IPS-15b (cell line): ENCODE measurements around the gene IGLL1.
"Not testable (repeated sequence)": the region's sequence is repeated elsewhere in the genome, so short reads cannot be mapped to it uniquely, and the experiment has no call there.

ENCODE experiments used
- H3K27me3 ChIP-seq: one replicate; pipeline ENCODE4 v1.6.1; 2013; ENCODE audit warnings: low read length; ENCODE audit not compliant: control insufficient read depth, insufficient read depth
- H3K36me3 ChIP-seq: one replicate; pipeline ENCODE4 v1.6.1; 2013; ENCODE audit warnings: low read length; ENCODE audit not compliant: control insufficient read depth, insufficient read depth
- H3K4me1 ChIP-seq: one replicate; pipeline ENCODE4 v1.6.1; 2013; ENCODE audit warnings: mild to moderate bottlenecking, low read length; ENCODE audit not compliant: control insufficient read depth, insufficient read depth
- H3K4me3 ChIP-seq: one replicate; pipeline ENCODE4 v1.5.1; 2013; ENCODE audit warnings: low read depth, low read length
- H3K9ac ChIP-seq: one replicate; pipeline ENCODE4 v1.6.1; 2013; ENCODE audit warnings: low read depth, mild to moderate bottlenecking, low read length
- H3K9me3 ChIP-seq: one replicate; pipeline ENCODE4 v1.6.1; 2013; ENCODE audit warnings: mild to moderate bottlenecking, low read length; ENCODE audit not compliant: control insufficient read depth, insufficient read depth

IGLL1 gene

DNA sequence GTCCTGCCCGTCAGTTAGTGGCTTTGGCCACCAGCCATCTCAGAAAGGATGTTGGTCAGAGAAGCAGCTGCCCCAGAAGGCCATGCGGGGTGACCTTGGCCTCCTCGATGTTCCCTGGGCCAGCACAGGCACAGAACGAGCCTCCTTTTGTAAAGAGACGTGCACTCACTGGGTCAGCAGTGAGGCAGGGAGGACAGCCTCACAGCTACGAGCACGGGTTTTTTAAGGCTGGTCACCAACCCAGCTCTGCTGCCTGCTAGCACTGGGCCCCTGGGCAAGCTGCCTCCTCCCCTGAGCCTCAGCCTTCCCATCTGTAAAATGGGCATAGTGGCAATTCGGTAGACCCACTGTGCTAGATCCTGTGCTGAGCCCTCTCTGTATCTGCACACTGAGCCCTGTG is 10.8 kb downstream of the IGLL1 start:
- peaks cover 8% of the 10 kb centered on the region for H3K4me1 ChIP-seq
- H3K9ac ChIP-seq, result no peak overlapping the region
- peaks cover 16% of the 10 kb centered on the region for H3K27me3 ChIP-seq
- H3K9me3 ChIP-seq, result no peaks in the 10 kb centered on the region
- H3K4me3 ChIP-seq, result no peak overlapping the region
- H3K36me3 ChIP-seq, result no peaks in the 10 kb centered on the region

- no peaks in the 10 kb centered on the region for H3K9me3 ChIP-seq
- no peaks in the 10 kb centered on the region for H3K36me3 ChIP-seq
- H3K27me3 ChIP-seq, result peaks cover 20% of the 10 kb centered on the region
- peaks cover 8% of the 10 kb centered on the region for H3K4me1 ChIP-seq
- peak overlapping the region; percentile 79 for H3K4me3 ChIP-seq
- no peak overlapping the region for H3K9ac ChIP-seq
These were observed 13.2 kb downstream of the IGLL1 start for GRCh38 chr22:23566705-23567475.

DNA sequence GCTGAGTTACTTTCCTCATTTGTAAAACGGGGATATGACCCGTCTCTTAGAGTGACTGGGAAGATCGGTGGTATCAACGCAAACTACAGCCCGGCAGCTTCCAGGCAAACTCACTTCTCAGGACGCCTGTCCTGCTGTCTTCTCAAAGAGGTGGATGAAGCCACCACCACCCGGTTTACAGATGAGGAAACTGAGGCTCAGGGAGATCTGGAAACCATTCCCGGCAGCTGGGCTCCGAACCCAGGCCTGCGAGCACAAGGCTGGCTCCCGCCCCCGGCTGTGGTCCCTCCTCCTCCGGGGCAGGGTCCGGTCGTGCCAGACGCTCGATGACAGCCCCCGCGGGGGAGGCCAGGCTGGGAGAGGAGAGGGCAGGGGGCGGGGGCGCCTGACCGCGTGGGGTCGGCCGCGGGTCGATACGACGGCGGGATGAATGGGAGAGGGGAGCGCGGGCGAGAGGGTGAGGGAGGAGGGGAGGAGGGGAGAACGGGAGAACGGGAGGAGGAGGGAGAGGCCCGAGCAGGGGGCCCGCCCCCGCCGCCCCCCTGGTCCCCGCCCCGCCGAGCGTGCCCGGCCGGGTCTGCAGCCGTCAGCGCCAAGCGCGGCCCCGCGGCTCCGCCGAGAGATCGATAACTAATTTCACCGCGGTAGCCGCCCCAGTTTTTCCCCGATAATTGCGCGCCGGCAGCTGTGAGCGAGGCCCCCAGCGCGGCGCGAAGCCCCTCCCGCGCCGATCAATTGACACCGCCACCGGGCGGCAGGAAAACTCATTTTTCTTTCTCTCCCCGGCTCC is 14.0 kb downstream of the IGLL1 start:
- Histone ChIP-seq H3K4me3 (peak overlapping the region; percentile 79), H3K9me3 (no peaks in the 10 kb centered on the region), H3K4me1 (peaks cover 8% of the 10 kb centered on the region), H3K9ac (no peak overlapping the region), H3K27me3 (peaks cover 20% of the 10 kb centered on the region), H3K36me3 (no peaks in the 10 kb centered on the region)

DNA sequence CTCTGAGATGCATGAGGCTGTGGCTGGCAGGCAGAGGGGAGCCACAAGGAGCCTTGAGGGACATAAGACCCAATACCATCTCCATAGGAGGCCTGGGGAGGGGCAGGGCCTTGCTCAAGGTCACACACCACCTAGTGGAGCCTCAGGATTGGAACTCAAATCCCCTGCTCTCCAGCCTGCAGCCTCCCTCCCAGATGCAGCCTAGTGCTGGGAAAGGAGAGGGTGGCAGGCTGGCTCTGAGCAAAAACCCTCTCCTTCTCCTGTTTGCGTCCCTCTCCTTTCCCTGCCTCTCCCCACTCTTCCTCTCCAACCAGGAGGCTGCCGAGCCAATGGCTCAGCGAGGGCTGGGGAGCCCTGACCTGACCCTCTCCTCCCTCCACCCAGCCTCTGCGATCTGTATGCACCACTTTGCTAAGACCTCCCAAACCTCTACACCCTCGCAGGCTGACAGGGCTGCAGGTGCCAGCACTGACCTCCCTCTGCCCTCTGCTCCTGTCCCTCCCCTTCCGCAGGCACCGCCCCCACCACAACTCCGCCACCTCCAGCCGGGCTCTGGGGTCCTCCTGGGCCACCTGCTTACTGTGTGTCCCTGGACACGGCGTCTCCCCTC is 14.7 kb downstream of the IGLL1 start:
- Histone ChIP-seq H3K36me3 (no peaks in the 10 kb centered on the region), H3K9me3 (no peaks in the 10 kb centered on the region), H3K9ac (no peak overlapping the region), H3K4me1 (peaks cover 8% of the 10 kb centered on the region), H3K27me3 (peaks cover 20% of the 10 kb centered on the region), H3K4me3 (peak overlapping the region; percentile 79)

- Histone ChIP-seq H3K4me1 (peaks cover 8% of the 10 kb centered on the region), H3K4me3 (no peak overlapping the region), H3K9me3 (no peaks in the 10 kb centered on the region), H3K36me3 (no peaks in the 10 kb centered on the region), H3K27me3 (peaks cover 20% of the 10 kb centered on the region), H3K9ac (no peak overlapping the region)
These were observed 15.8 kb downstream of the IGLL1 start for GRCh38 chr22:23564276-23564675.

DNA sequence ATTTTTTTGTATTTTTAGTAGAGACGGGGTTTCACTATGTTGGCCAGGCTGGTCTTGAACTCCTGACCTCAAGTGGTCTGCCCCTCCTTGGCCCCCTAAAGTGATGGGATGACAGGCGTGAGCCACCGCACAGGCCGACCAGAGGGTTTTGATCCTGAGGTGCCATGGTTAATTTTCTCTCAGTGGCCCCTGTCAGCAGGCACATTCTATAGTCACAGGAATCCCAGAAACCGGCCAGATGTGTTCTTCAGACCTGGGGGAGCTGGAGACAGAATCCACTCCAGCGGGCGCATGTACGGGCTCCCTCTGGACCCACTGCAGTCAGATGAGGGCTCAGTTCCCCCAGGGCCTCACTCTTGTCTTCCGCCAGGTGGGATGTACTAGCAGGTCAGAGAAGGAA is 17.0 kb downstream of the IGLL1 start:
- peaks cover 20% of the 10 kb centered on the region for H3K27me3 ChIP-seq
- no peaks in the 10 kb centered on the region for H3K36me3 ChIP-seq
- H3K9me3 ChIP-seq, result no peaks in the 10 kb centered on the region
- peaks cover 8% of the 10 kb centered on the region for H3K4me1 ChIP-seq
- no peak overlapping the region for H3K4me3 ChIP-seq
- no peak overlapping the region for H3K9ac ChIP-seq

GRCh38 chr22:23562186-23562585 is 17.9 kb downstream of the IGLL1 start:
- Histone ChIP-seq H3K4me1 (peaks cover 4% of the 10 kb centered on the region), H3K4me3 (no peak overlapping the region), H3K9ac (no peak overlapping the region)

GRCh38 chr22:23561025-23561510 is 19.0 kb downstream of the IGLL1 start:
- not testable (repeated sequence) for H3K4me1 ChIP-seq, H3K27me3 ChIP-seq, H3K9me3 ChIP-seq, H3K36me3 ChIP-seq, H3K9ac ChIP-seq, H3K4me3 ChIP-seq

More at GRCh38 chr22:23562186-23562585, 17.9 kb downstream of the IGLL1 start:
- Histone ChIP-seq H3K36me3 (no peaks in the 10 kb centered on the region), H3K9me3 (no peaks in the 10 kb centered on the region), H3K27me3 (peaks cover 14% of the 10 kb centered on the region)

DNA sequence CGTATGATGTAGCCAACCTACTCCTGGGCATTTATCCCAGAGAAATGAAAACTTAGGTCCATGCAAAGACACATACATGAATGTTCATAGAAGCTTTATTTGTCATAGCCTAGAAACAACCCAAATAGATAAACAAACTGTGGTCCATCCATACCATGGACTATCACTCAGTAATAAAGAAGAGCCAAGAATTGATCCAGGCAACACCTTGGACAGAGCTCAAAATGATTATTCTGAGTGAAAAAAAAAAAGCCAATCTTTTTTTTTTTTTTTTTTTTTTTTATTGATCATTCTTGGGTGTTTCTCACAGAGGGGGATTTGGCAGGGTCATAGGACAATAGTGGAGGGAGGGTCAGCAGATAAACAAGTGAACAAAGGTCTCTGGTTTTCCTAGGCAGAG is 19.9 kb downstream of the IGLL1 start:
- H3K4me1 ChIP-seq, H3K36me3 ChIP-seq, H3K4me3 ChIP-seq, H3K27me3 ChIP-seq, H3K9me3 ChIP-seq, H3K9ac ChIP-seq: not testable (repeated sequence)

DNA sequence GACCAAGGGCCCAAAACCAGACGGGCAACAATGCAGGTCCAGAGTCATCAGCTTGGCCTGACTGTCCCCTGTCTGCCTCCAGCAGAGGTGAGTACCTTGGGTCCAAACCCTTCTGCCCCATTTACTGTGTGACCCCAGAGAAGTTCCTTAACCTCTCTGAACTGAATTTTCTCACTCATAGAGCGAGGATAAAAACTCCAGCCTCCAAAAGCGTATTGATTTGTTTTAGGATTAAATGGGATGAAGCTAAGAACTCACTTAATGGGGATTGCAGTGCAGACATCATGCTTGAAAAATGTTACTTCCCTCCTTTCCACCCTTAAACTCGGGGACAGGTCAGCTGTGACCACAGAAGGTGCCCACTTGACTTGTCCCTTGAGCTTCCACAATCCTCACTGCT is 22.6 kb downstream of the IGLL1 start:
- H3K4me1 ChIP-seq, result no peaks in the 10 kb centered on the region
- peaks cover 4% of the 10 kb centered on the region for H3K27me3 ChIP-seq
- no peak overlapping the region for H3K9ac ChIP-seq
- no peaks in the 10 kb centered on the region for H3K36me3 ChIP-seq
- H3K9me3 ChIP-seq, result no peaks in the 10 kb centered on the region
- H3K4me3 ChIP-seq, result no peak overlapping the region

DNA sequence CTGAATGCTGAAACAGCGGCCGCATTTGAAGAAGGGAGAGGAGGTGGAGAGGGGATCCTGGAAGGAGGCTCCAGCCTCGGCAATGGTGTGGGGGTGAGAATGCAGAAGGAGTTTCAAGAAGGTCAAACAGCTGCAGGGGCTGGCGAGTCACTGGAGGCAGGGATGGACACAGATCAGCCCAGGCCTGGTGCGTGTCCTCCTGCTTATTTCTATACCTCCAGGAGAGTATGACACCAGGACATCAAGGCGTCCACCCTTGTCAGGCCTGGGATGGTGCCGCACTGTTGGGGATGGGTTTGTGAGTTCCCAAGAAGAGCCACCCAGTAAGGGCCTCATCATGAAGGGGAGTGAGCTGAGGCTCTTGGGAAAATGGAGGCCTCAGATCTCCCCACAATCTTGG is 23.1 kb downstream of the IGLL1 start:
- Histone ChIP-seq H3K4me3 (no peak overlapping the region), H3K4me1 (no peaks in the 10 kb centered on the region), H3K9ac (no peak overlapping the region), H3K9me3 (no peaks in the 10 kb centered on the region), H3K36me3 (no peaks in the 10 kb centered on the region), H3K27me3 (peaks cover 4% of the 10 kb centered on the region)
